Measurements from ENCODE around the gene UBE2Q2. TPM values are rescaled to one million over a fixed set of nuclear protein-coding genes. Genes with fewer than 3 reads are reported as not detected.
"Not testable (repeated sequence)": the region's sequence is repeated elsewhere in the genome, so short reads cannot be mapped to it uniquely, and the experiment has no call there.

UBE2Q2 gene
- total RNA-seq, 1 experiment from 2014 or later, result 59.4 TPM

DNA sequence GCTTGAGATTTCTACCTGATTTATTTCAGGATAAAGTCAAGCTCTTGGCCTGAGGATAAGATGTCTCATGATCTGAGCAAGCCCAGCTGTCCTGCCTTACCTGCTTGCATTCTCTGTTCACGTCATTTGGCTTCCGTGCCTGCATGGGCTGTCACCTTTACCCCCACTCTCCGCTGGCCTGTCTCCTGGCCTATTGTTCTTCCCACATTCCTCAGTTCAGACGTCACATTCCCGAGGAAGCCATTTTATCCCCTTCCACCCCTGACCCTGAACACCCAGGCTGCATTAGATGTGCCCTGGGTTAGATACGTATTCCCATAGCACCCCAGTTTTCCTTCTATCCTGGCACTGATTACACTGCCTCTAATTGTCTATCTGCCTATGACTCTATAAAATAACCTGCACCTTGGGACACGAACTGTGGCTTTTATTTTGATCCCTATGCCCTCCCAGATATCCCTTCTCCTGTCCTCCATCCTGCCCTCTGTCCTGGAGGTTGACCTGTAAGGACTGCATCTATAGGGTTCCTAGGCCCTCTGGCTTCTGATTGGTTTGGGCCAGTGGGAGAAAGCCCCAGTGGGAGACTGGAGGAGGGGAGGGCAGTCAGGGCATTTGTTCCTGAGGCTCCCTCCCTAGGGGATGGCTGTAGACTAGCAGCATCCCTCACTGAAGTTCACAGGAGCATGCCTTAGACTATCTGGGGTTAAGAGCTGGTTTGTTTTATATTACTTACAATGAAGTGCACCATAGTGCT lies 19.2 kb upstream of the UBE2Q2 start:
- no peak for DNase-seq (ENCODE audit: low read depth)

GRCh38 chr15:75827691-75828090 lies 15.6 kb upstream of the UBE2Q2 start:
- no peak for DNase-seq (ENCODE audit: low read depth)

- DNase-seq (ENCODE audit: low read depth), result no peak
These were observed 14.8 kb upstream of the UBE2Q2 start for GRCh38 chr15:75828429-75828828.

DNA sequence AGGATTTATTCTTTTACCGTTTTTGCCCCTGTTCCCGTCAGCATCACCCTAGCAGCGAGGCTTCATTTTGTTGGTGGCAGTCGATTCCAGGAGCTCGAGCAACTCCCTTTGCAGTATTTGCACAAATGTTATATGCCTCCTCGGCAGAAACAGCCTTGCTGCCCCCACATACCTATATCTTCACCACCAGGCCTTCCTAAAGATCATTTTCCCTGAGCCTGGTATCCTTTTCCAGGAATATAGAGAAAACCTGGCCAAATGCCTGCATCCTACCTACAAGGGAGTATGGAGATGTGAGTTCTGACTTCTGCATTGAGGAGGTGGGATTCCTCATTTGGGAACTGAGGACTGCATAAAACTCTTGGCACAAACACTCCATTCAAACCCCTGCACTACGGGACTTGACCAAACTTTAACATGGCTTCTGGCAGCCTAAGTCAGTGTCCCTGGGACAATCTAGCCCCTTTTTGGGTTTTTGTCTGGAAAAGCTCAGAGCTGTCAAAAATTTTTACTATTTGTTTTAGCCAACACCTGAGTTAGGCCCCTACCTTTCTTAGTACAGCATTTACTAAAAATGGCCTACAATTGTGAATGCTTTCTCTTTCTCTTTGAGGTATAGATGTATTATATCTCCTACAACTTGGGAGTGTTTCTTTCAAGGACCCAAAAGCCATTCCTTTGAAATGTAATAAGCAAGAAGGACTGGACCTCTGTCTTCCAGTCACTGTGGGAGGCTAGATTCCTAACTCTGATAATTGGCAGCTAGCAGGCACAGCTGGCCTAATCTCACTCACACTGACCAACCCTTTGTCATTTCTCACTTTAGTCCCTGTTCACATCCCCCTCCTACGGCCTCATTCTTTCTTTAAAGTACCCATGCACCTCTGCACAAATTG lies 12.1 kb upstream of the UBE2Q2 start:
- DNase-seq (ENCODE audit: low read depth), result no peak

GRCh38 chr15:75831806-75832102 lies 11.5 kb upstream of the UBE2Q2 start:
- DNase-seq (ENCODE audit: low read depth), result no peak

DNA sequence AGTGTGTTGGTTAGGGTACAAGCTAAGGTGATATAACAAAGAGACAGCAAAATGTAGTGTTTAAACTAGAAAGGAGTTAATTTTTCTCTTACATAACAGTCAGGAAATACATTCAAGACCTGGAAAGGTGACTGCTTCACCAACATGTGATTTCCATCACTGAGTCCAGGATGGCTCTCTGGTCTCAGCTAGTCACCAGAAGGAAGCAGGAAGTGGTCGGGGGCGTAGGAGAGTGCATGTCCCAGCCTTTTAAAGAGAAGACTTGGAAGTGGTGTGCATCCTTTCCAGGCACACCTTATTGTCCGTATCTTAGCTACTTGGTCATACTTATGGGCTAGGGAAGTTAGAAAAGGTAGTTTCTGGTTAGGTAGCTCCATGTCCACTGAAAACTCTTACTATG lies 11.1 kb upstream of the UBE2Q2 start:
- no peak for DNase-seq (ENCODE audit: low read depth)

- DNase-seq (ENCODE audit: low read depth), result no peak
These were observed 9.2 kb upstream of the UBE2Q2 start for GRCh38 chr15:75834021-75834420.

- no peak for DNase-seq (ENCODE audit: low read depth)
These were observed 7.0 kb upstream of the UBE2Q2 start for GRCh38 chr15:75835990-75836958.

DNA sequence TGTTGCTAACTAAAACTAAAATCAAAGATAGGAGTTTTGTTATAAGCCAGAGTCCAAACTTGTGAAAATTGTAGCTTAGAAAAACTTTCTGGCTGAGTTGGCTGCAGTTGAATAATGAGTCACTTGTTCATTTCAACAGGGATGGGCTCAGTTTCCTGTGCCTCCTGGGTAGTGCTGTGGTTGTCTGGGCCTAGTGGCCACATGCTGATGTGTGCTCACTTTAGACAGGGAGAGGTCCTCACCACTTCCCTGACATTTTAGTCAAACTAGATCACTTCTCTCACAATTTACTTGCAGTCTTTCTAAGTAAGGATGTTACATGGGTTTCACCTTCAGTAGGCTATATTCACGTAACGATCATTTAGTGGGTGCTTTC lies 6.3 kb upstream of the UBE2Q2 start:
- DNase-seq (ENCODE audit: low read depth), result peak; percentile 83

GRCh38 chr15:75840659-75841058 lies 2.6 kb upstream of the UBE2Q2 start:
- DNase-seq (ENCODE audit: low read depth), result peak; percentile 56

- no peak for DNase-seq (ENCODE audit: low read depth)
These were observed 1.6 kb upstream of the UBE2Q2 start for GRCh38 chr15:75841626-75842025.

GRCh38 chr15:75843678-75844581 lies 683 bp downstream of the UBE2Q2 start:
- peak; percentile 52 for DNase-seq (ENCODE audit: low read depth)

- DNase-seq (ENCODE audit: low read depth), result no peak
These were observed 1.5 kb downstream of the UBE2Q2 start for GRCh38 chr15:75844629-75845335.

- no peak for DNase-seq (ENCODE audit: low read depth)
These were observed 5.9 kb downstream of the UBE2Q2 start for GRCh38 chr15:75849167-75849566.

- DNase-seq (ENCODE audit: low read depth), result no peak
These were observed 7.5 kb downstream of the UBE2Q2 start for GRCh38 chr15:75850708-75851107.

DNA sequence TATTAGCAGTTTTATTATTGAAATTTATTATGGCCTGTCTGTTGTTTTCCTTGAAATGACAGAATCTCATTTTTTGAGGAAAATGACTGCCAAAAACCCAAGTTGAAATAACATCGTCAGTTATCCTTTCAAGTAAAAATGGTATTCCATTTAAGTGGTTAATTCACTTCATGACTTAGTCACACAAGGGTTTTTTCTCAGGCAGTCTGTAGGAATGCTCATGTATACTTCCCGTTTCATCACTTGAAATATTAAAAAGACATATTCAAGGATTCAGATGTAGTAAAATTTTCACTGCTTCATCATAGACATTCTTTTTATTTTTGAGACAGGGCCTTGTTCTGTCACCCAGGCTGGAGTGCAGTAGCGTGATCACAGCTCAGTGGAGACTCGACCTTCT lies 8.3 kb downstream of the UBE2Q2 start:
- not testable (repeated sequence) for DNase-seq (ENCODE audit: low read depth)

- DNase-seq (ENCODE audit: low read depth), result no peak
These were observed 14.6 kb downstream of the UBE2Q2 start for GRCh38 chr15:75857886-75858285.

DNA sequence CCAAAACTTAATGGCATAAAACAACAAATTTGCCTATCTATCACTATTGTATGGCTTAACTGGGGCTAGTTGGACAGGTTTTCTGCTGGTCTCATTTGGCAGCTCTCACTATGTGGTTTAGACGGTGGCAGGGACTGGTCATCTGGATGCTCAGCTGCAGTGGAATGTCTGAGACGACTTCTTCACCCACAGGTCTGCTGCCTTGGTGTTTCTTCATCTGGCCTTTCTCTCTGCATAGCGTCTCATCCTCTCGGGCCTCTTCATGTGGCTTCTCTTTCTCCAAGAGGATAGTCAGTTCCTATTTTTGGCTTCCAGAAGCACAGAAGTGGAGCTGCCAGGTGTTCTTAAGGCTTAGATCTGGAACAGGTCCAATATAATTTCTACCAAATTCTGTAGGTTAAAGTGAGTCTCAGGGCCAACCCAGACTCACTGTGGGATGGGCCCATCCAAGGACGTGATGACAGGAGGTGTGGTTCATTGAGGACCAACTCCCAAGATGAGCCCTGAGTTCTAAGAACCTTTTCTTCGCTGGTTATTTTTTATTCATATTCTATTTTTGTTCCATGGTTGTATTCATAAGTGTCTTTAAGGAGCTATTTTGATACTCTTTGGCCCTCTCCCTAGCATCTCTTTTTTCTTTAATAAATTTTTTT lies 18.6 kb downstream of the UBE2Q2 start:
- DNase-seq (ENCODE audit: low read depth), result peak; percentile 28

GRCh38 chr15:75862796-75863195 lies 19.5 kb downstream of the UBE2Q2 start:
- no peak for DNase-seq (ENCODE audit: low read depth)
